ENCODE results near the gene OR4D2.
"Not testable (repeated sequence)": the region's sequence is repeated elsewhere in the genome, so short reads cannot be mapped to it uniquely, and the experiment has no call there.

Gene OR4D2

GRCh38 chr17:58166682-58167081, at the start of gene OR4D2:
Gene OR4D2 (plus strand): TSS chr17:58166982. CDS start chr17:58169656, 2,674 bp downstream.
- no peak for DNase-seq

- DNase-seq = no peak
Measured at GRCh38 chr17:58117382-58117781, 49.4 kb upstream of the OR4D2 start.

- no peak for DNase-seq
Measured at GRCh38 chr17:58119491-58119890, 47.3 kb upstream of the OR4D2 start.

- peak; percentile 20 for DNase-seq
Measured at GRCh38 chr17:58120195-58120822, 46.5 kb upstream of the OR4D2 start.

- DNase-seq = peak; percentile 23
Measured at GRCh38 chr17:58121925-58122324, 44.9 kb upstream of the OR4D2 start.

GRCh38 chr17:58127846-58128245, 38.9 kb upstream of the OR4D2 start:
- DNase-seq = no peak

GRCh38 chr17:58132697-58133096, 34.1 kb upstream of the OR4D2 start:
- DNase-seq = not testable (repeated sequence)

- DNase-seq = no peak
Measured at GRCh38 chr17:58136669-58137279, 30.0 kb upstream of the OR4D2 start.

GRCh38 chr17:58141505-58141904, 25.3 kb upstream of the OR4D2 start:
- no peak for DNase-seq

GRCh38 chr17:58143335-58143734, 23.4 kb upstream of the OR4D2 start:
- DNase-seq = not testable (repeated sequence)

- DNase-seq = no peak
Measured at GRCh38 chr17:58144801-58145200, 22.0 kb upstream of the OR4D2 start.

- DNase-seq = no peak
Measured at GRCh38 chr17:58147930-58148434, 18.8 kb upstream of the OR4D2 start, which contains the start of gene OR4D1. Gene OR4D1 (plus strand): TSS chr17:58148384. CDS start chr17:58155154, 6,770 bp downstream.

GRCh38 chr17:58148609-58149008, 18.2 kb upstream of the OR4D2 start:
- DNase-seq = no peak

- DNase-seq = no peak
Measured at GRCh38 chr17:58150394-58150793, 16.4 kb upstream of the OR4D2 start.

- peak; percentile 67 for DNase-seq
Measured at GRCh38 chr17:58153046-58153445, 13.7 kb upstream of the OR4D2 start.

GRCh38 chr17:58153671-58154070, 13.1 kb upstream of the OR4D2 start:
- no peak for DNase-seq

GRCh38 chr17:58156839-58157803, 9.7 kb upstream of the OR4D2 start:
- DNase-seq = peak; percentile 53

- no peak for DNase-seq
Measured at GRCh38 chr17:58158181-58158580, 8.6 kb upstream of the OR4D2 start.

GRCh38 chr17:58161566-58161965, 5.2 kb upstream of the OR4D2 start:
- no peak for DNase-seq

- DNase-seq = no peak
Measured at GRCh38 chr17:58165981-58166380, 801 bp upstream of the OR4D2 start.

GRCh38 chr17:58170622-58171021, 3.8 kb downstream of the OR4D2 start:
- no peak for DNase-seq

- DNase-seq = peak; percentile 55
Measured at GRCh38 chr17:58172369-58173071, 5.7 kb downstream of the OR4D2 start.

GRCh38 chr17:58174871-58175270, 8.1 kb downstream of the OR4D2 start:
- no peak for DNase-seq

Data from activated CD4-positive, alpha-beta T cell treated with anti-CD3 and anti-CD28 coated beads, Interleukin-2, amount 50 U/mL, for 16 hours (primary cell).